MM.1S (cell line): ENCODE measurements around the gene SPATA25.
"Not testable (repeated sequence)": the region's sequence is repeated elsewhere in the genome, so short reads cannot be mapped to it uniquely, and the experiment has no call there.

Experiments used
- DNase-seq: peaks from one replicate; pipeline ENCODE4 v3.0.0-alpha.2; 2015
- H2AFZ ChIP-seq: fragments of 300-600 bp; sonication (generic); 2 replicates; pipeline ENCODE4 v1.6.0; 2016; ENCODE audit warnings: antibody characterized with exemption, low read length
- H3F3A ChIP-seq: fragments of 300-600 bp; sonication (generic); 2 replicates; pipeline ENCODE4 v1.6.1; 2016; ENCODE audit warnings: mild to moderate bottlenecking, antibody characterized with exemption, low read length, moderate library complexity, mixed read lengths; ENCODE audit not compliant: insufficient read depth
- H3K27ac ChIP-seq: fragments of 300-600 bp; sonication (generic); 2 replicates; pipeline ENCODE4 v1.5.1; 2016; ENCODE audit warnings: mild to moderate bottlenecking, low read length
- H3K27me3 ChIP-seq: fragments of 300-600 bp; sonication (generic); replicated peaks from 2 replicates; pipeline ENCODE4 v1.6.0; 2016; ENCODE audit warnings: low read length; ENCODE audit not compliant: insufficient read depth
- H3K36me3 ChIP-seq: fragments of 300-600 bp; sonication (generic); replicated peaks from 2 replicates; pipeline ENCODE4 v1.6.1; 2016; ENCODE audit warnings: mild to moderate bottlenecking, low read length, mixed read lengths; ENCODE audit not compliant: insufficient read depth
- H3K4me1 ChIP-seq: fragments of 300-600 bp; sonication (generic); 2 replicates; pipeline ENCODE4 v1.6.1; 2016; ENCODE audit warnings: low read length, mixed read lengths
- H3K4me2 ChIP-seq: fragments of 300-600 bp; sonication (generic); 2 replicates; pipeline ENCODE4 v1.6.0; 2016; ENCODE audit warnings: low read depth, low read length
- H3K4me3 ChIP-seq: fragments of 300-600 bp; sonication (generic); 2 replicates; pipeline ENCODE4 v1.5.1; 2016; ENCODE audit warnings: low read length, mixed read lengths
- H3K79me2 ChIP-seq: fragments of 300-600 bp; sonication (generic); 2 replicates; pipeline ENCODE4 v1.6.1; 2016; ENCODE audit warnings: mixed run types, low read length, mixed read lengths
- H3K9ac ChIP-seq: fragments of 300-600 bp; sonication (generic); 2 replicates; pipeline ENCODE4 v1.6.1; 2016; ENCODE audit warnings: low read length, mixed read lengths
- H3K9me2 ChIP-seq: fragments of 300-600 bp; sonication (generic); replicated peaks from 2 replicates; pipeline ENCODE4 v1.6.1; 2016; ENCODE audit warnings: mild to moderate bottlenecking, low read length, mixed read lengths; ENCODE audit not compliant: insufficient read depth
- H3K9me3 ChIP-seq: fragments of 300-600 bp; sonication (generic); replicated peaks from 2 replicates; pipeline ENCODE4 v1.6.1; 2016; ENCODE audit warnings: mild to moderate bottlenecking, low read length, mixed read lengths; ENCODE audit not compliant: insufficient read depth
- H4K20me1 ChIP-seq: fragments of 300-600 bp; sonication (generic); 2 replicates; pipeline ENCODE4 v1.6.1; 2016; ENCODE audit warnings: mild to moderate bottlenecking, low read length, moderate library complexity, mixed read lengths; ENCODE audit not compliant: insufficient read depth
- CTCF ChIP-seq: fragments of 300-600 bp; sonication (generic); IDR thresholded peaks from 2 replicates; pipeline ENCODE4 v1.5.1; 2016; ENCODE audit warnings: antibody characterized with exemption, low read length, mixed read lengths
- EZH2 ChIP-seq: fragments of 300-600 bp; sonication (generic); optimal IDR thresholded peaks from 2 replicates; pipeline ENCODE3; 2017; ENCODE audit warnings: low read depth, mild to moderate bottlenecking, antibody characterized with exemption, low read length, mixed read lengths
- EZH2phosphoT487 ChIP-seq: fragments of 300-600 bp; sonication (generic); IDR thresholded peaks from 2 replicates; pipeline ENCODE4 v1.6.1; 2018; ENCODE audit warnings: antibody characterized with exemption, low read length

Gene SPATA25

GRCh38 chr20:45934046-45934585, 46.7 kb upstream of the SPATA25 start:
- Histone ChIP-seq H3K9me3 (no peaks in the 10 kb centered on the region), H3K27ac (peak overlapping the region; percentile 93; the same call in 1 of the 2 replicates), H3K79me2 (peaks cover 36% of the 10 kb centered on the region), H4K20me1 (no peaks in the 10 kb centered on the region), H2AFZ (peak overlapping the region; percentile 63), H3F3A (peaks cover 4% of the 10 kb centered on the region; the same call in 1 of the 2 replicates), H3K27me3 (no peaks in the 10 kb centered on the region), H3K4me2 (peak overlapping the region; percentile 87), H3K9ac (peak overlapping the region; percentile 100), H3K4me3 (peak overlapping the region; percentile 97), H3K9me2 (no peaks in the 10 kb centered on the region), H3K36me3 (peaks cover 2% of the 10 kb centered on the region; the same call in 1 of the 2 replicates), H3K4me1 (peaks cover 4% of the 10 kb centered on the region; the same call in 1 of the 2 replicates)
- no peak for TF ChIP-seq EZH2phosphoT487
- no peak for TF ChIP-seq EZH2
- no peak for TF ChIP-seq CTCF
- DNase-seq, result peak; percentile 39

DNA sequence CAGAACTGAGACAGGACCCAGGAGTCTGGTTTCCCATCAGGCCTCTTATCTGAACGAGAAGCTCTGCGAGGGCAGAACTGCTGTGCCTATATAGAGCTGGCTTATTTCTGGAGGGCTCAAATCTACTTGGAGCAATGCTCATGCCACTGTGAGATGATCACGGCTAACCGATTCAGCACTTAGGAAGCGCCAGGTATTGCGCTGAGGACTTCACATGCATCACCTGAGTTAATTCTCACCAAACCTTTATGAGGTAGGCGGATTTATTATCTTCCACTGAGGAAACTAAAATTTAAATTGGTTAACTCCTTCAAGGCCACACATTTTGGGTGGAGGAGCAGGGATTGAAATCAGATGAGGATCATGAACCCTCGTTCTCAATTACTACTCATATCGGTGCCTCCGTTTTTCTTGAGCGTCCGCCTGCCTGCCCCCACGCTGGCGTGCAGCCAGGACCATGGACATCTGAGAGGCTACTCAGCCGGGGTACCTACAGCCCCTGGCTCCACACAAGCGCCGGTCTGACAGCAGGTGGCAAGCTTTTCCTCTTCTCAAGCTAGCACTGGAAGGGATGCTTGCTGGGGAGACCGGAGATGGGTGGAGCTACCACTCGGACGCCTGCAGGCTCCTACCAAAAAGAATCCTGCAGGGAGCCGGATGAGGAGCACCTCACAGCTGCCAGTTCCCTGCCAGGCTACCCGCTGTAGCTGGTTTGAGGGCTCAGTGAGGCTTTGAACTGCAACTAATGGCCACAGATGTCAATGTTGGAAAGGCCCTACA, 46.0 kb upstream of the SPATA25 start:
- Histone ChIP-seq H3K9me3 (no peaks in the 10 kb centered on the region), H3K4me1 (peaks cover 4% of the 10 kb centered on the region; the same call in 1 of the 2 replicates), H3K9ac (peak overlapping the region; percentile 100; the same call in 1 of the 2 replicates), H3K27ac (peak overlapping the region; percentile 93; the same call in 1 of the 2 replicates), H3K9me2 (no peaks in the 10 kb centered on the region), H3K36me3 (peaks cover 2% of the 10 kb centered on the region; the same call in 1 of the 2 replicates), H3K4me3 (peak overlapping the region; percentile 97), H2AFZ (peak overlapping the region; percentile 63), H3K79me2 (peaks cover 36% of the 10 kb centered on the region), H3F3A (peaks cover 4% of the 10 kb centered on the region; the same call in 1 of the 2 replicates), H3K4me2 (peak overlapping the region; percentile 87), H4K20me1 (no peaks in the 10 kb centered on the region), H3K27me3 (no peaks in the 10 kb centered on the region)
- peak; percentile 76 for DNase-seq
- TF ChIP-seq EZH2phosphoT487, result no peak
- TF ChIP-seq CTCF, result peak; percentile 42
- no peak for TF ChIP-seq EZH2

DNA sequence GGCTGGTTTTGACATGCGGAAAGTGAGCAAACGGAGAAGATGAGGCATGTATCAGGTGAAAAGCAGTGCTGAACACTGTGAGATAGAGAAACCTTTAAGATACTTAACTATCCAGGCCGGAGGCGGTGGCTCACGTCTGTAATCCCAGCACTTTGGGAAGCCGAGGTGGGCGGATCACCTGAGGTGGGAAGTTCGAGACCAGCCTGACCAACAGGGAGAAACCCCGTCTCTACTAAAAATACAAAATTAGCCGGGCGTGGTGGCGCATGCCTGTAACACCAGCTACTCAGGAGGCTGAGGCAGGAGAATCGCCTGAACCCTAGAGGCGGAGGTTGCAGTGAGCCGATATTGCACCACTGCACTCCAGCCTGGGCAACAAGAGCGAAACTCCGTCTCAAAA, 44.3 kb upstream of the SPATA25 start:
- H3K4me2 ChIP-seq, H3F3A ChIP-seq, H3K27ac ChIP-seq, H3K9me2 ChIP-seq, H3K36me3 ChIP-seq, H3K9me3 ChIP-seq, H3K9ac ChIP-seq, H4K20me1 ChIP-seq, H3K4me1 ChIP-seq, H3K4me3 ChIP-seq, H3K27me3 ChIP-seq, H2AFZ ChIP-seq, DNase-seq: not testable (repeated sequence)
- peaks cover 24% of the 10 kb centered on the region for H3K79me2 ChIP-seq
